Measurements from ENCODE around the gene CPVL. TPM values are rescaled to one million over a fixed set of nuclear protein-coding genes. Genes with fewer than 3 reads are reported as not detected.

Gene CPVL
- total and polyA plus RNA-seq, 2 of the 8 experiments (the other 6 are each of a cell fraction or from before 2014, with no cell fraction given): 40.0 to 55.0 TPM

- Histone ChIP-seq H2BK15ac (ENCODE audit: low read length) (no peak overlapping the region), H3K79me2 (ENCODE audit: control insufficient read depth in 1 of 2, insufficient read depth in 2 of 2, low read length in 2 of 2) (no peaks in the 10 kb centered on the region), H3K4me1 (replicated peaks in 1 of 4; ENCODE audit: control insufficient read depth in 3 of 4, insufficient read depth in 4 of 4, low read length in 3 of 4) (no peaks in the 10 kb centered on the region), H2AK5ac (ENCODE audit: low read depth, low read length) (no peak overlapping the region), H3K14ac (ENCODE audit: insufficient read length) (no peak overlapping the region), H3K27ac (ENCODE audit: low read depth, low read length) (no peak overlapping the region), H3K18ac (ENCODE audit: extremely low read depth, low read length) (no peak overlapping the region), H4K8ac (ENCODE audit: extremely low read depth, insufficient read depth, low read length) (no peak overlapping the region), H2BK20ac (ENCODE audit: low read length) (no peak overlapping the region), H3K27me3 (replicated peaks in 1 of 4; ENCODE audit: control insufficient read depth in 3 of 4, extremely low read depth in 1 of 4, insufficient read depth in 3 of 4, low read length in 3 of 4) (no peaks in the 10 kb centered on the region), H4K20me1 (replicated peaks in 1 of 2; ENCODE audit: control insufficient read depth in 1 of 2, insufficient read depth in 2 of 2, low read length in 2 of 2) (no peaks in the 10 kb centered on the region), H3K36me3 (ENCODE audit: control insufficient read depth in 2 of 4, insufficient read depth in 4 of 4, low read length in 3 of 4) (no peaks in the 10 kb centered on the region), H3K4ac (replicated peaks; ENCODE audit: insufficient read length, low read depth, low read length) (no peak overlapping the region), H3K56ac (replicated peaks; ENCODE audit: insufficient read length, low read depth, low read length) (no peak overlapping the region), H3K4me3 (ENCODE audit: extremely low read depth in 1 of 4, insufficient read depth in 2 of 4, low read depth in 3 of 4, low read length in 4 of 4) (no peak overlapping the region), H2BK120ac (replicated peaks; ENCODE audit: low read depth, low read length) (no peak overlapping the region), H3K4me2 (ENCODE audit: insufficient read depth in 1 of 2, low read depth in 2 of 2, low read length in 2 of 2) (no peak overlapping the region), H3K23ac (ENCODE audit: insufficient read length) (no peak overlapping the region), H3K23me2 (ENCODE audit: low read depth, low read length) (no peaks in the 10 kb centered on the region), H4K5ac (ENCODE audit: insufficient read length, low read depth, low read length) (no peak overlapping the region), H4K91ac (replicated peaks; ENCODE audit: insufficient read length, low read length) (no peak overlapping the region), H3K79me1 (ENCODE audit: low read depth, low read length) (no peaks in the 10 kb centered on the region), H2BK5ac (ENCODE audit: low read depth, low read length) (no peak overlapping the region), H2AFZ (ENCODE audit: low read length) (no peak overlapping the region), H3K9me3 (ENCODE audit: insufficient read depth in 2 of 2, low read depth in 1 of 2, low read length in 1 of 2) (no peaks in the 10 kb centered on the region), H2BK12ac (ENCODE audit: low read depth, low read length) (no peak overlapping the region), H3K9ac (replicated peaks in 1 of 4; ENCODE audit: extremely low read depth in 1 of 4, low read depth in 3 of 4, low read length in 3 of 4) (no peak overlapping the region)
- FAIRE-seq (no peak), DNase-seq (ENCODE audit: low read depth in 1 of 2, low spot score in 2 of 2) (no peak)
- POLR2A ChIA-PET (ENCODE audit: partially characterized antibody): no interaction called here
- WGBS, 2 experiments (ENCODE audit: extremely low coverage in 1 of 2, insufficient coverage in 1 of 2, insufficient read length in 1 of 2, insufficient replicate concordance in 2 of 2, low coverage in 1 of 2, low lambda C conversion rate in 2 of 2, missing lambda C conversion rate in 1 of 2): 90% methylated on average over 2 of the region's 2 CpGs; no CpG with 5 or more reads in 1 of the 2 experiments
- CTCF ChIA-PET (ENCODE audit: partially characterized antibody): interaction anchor here (1.1 kb wide), 1 partner anchor 95 kb away, joined by 4 read pairs; no protein-coding TSS in a partner anchor
- TF ChIP-seq SIRT6 (IDR thresholded peaks at IDR 0.05; ENCODE audit: low read length) (no peak), SP2 (IDR thresholded peaks at IDR 0.05; ENCODE audit: low read length) (no peak), SP1 (IDR thresholded peaks at IDR 0.05; ENCODE audit: low read depth, low read length) (no peak), POLR2AphosphoS5 (IDR thresholded peaks at IDR 0.05; ENCODE audit: low read depth, low read length) (no peak), EP300 (IDR thresholded peaks at IDR 0.05; ENCODE audit: borderline replicate concordance in 1 of 2, low read depth in 2 of 2, low read length in 2 of 2) (no peak), SIX5 (IDR thresholded peaks at IDR 0.05; ENCODE audit: low read depth, low read length) (no peak), SRF (IDR thresholded peaks at IDR 0.05; ENCODE audit: low read depth, low read length) (no peak), KDM1A (IDR thresholded peaks at IDR 0.05; ENCODE audit: borderline replicate concordance, low read length) (no peak), JUND (IDR thresholded peaks at IDR 0.05; ENCODE audit: low read length) (no peak), KDM4A (IDR thresholded peaks at IDR 0.05; ENCODE audit: low read depth, low read length, severe bottlenecking) (no peak), HDAC2 (IDR thresholded peaks at IDR 0.05; ENCODE audit: borderline replicate concordance in 1 of 2, low read depth in 2 of 2, low read length in 2 of 2) (no peak)
- TF ChIP-seq, protein P1, sequence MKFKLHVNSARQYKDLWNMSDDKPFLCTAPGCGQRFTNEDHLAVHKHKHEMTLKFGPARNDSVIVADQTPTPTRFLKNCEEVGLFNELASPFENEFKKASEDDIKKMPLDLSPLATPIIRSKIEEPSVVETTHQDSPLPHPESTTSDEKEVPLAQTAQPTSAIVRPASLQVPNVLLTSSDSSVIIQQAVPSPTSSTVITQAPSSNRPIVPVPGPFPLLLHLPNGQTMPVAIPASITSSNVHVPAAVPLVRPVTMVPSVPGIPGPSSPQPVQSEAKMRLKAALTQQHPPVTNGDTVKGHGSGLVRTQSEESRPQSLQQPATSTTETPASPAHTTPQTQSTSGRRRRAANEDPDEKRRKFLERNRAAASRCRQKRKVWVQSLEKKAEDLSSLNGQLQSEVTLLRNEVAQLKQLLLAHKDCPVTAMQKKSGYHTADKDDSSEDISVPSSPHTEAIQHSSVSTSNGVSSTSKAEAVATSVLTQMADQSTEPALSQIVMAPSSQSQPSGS (IDR thresholded peaks at IDR 0.05; ENCODE audit: low read length): no peak
- TF ChIP-seq, protein P2, sequence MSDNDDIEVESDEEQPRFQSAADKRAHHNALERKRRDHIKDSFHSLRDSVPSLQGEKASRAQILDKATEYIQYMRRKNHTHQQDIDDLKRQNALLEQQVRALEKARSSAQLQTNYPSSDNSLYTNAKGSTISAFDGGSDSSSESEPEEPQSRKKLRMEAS (IDR thresholded peaks at IDR 0.05): no peak
Observed at GRCh38 chr7:29017713-29018112, 128.6 kb downstream of the CPVL start.

Data from H1 (cell line).